Memory B cell (primary cell): Measurements from ENCODE around the gene SEMA3D.

Experiments used
- ATAC-seq: fragments of 150-1000 bp; cut with Tn5 transposase; 2 replicates; pipeline ENCODE4 v1.10.0; 2021; ENCODE audit warnings: low read depth, mild to moderate bottlenecking, moderate library complexity
- DNase-seq, 2 donors: peaks; one replicate each; pipeline ENCODE4 v3.0.0; 2022; ENCODE audit warnings: low spot score in 2 of 2
- H3K27ac Mint-ChIP-seq: one replicate; pipeline ENCODE4 v1.8.0; 2022; ENCODE audit warnings: mild to moderate bottlenecking, moderate library complexity, mixed read lengths
- H3K27me3 Mint-ChIP-seq: one replicate; pipeline ENCODE4 v1.8.0; 2022; ENCODE audit warnings: mixed read lengths
- H3K36me3 Mint-ChIP-seq: one replicate; pipeline ENCODE4 v1.8.0; 2022; ENCODE audit warnings: mild to moderate bottlenecking, mixed read lengths
- H3K4me1 Mint-ChIP-seq: one replicate; pipeline ENCODE4 v1.8.0; 2022; ENCODE audit warnings: mixed read lengths
- H3K4me3 Mint-ChIP-seq: one replicate; pipeline ENCODE4 v1.8.0; 2022; ENCODE audit warnings: mild to moderate bottlenecking, moderate library complexity, mixed read lengths
- H3K9me3 Mint-ChIP-seq: one replicate; pipeline ENCODE4 v1.8.0; 2022; ENCODE audit warnings: mixed read lengths

Gene SEMA3D

DNA sequence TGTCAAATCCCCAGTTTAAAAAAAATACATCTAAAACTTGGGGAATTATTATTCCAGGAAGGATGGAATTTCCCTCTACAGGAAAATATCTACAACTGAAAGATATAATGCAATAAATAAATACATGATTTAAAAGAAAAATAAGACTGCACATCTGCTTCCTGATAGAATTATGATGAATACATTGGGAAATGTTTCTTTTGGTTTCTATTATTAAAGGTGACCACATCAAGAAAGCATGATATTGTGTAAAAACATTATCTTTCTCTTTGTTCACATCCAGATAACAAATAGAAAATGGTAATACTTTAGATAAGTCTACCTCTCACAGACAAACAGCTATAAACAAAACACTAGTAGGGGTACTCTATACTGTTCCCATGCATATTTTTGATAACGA, 19.2 kb downstream of the SEMA3D start:
- H3K27ac Mint-ChIP-seq: no peak overlapping the region
- H3K4me1 Mint-ChIP-seq: no peaks in the 10 kb centered on the region
- ATAC-seq: no peak
- DNase-seq: no peak
- no peaks in the 10 kb centered on the region for H3K36me3 Mint-ChIP-seq
- H3K4me3 Mint-ChIP-seq: no peak overlapping the region
- H3K9me3 Mint-ChIP-seq: peaks cover 2% of the 10 kb centered on the region
- H3K27me3 Mint-ChIP-seq: no peaks in the 10 kb centered on the region

DNA sequence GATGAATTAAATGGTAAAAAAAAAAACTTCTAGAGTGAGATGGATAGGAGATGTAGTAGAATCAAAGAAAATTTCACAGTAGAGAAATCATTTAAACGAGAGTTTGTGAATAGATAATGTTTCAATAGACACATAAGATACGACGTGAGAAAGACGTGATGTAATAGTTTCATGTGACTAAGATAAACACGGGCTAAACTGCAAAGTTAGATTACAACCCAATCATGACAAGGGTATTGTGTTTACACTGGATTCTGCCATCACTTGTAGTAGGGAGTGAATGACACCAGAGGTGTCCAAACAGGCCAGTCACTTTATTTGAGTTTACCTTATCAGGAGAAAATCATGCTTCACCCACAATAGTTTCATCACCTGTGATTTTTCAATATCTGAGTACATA, 21.6 kb downstream of the SEMA3D start:
- no peak overlapping the region for H3K4me3 Mint-ChIP-seq
- no peak for DNase-seq
- no peaks in the 10 kb centered on the region for H3K27me3 Mint-ChIP-seq
- ATAC-seq: no peak
- H3K27ac Mint-ChIP-seq: no peak overlapping the region
- H3K36me3 Mint-ChIP-seq: no peaks in the 10 kb centered on the region
- peaks cover 2% of the 10 kb centered on the region for H3K9me3 Mint-ChIP-seq
- peaks cover 6% of the 10 kb centered on the region for H3K4me1 Mint-ChIP-seq

DNA sequence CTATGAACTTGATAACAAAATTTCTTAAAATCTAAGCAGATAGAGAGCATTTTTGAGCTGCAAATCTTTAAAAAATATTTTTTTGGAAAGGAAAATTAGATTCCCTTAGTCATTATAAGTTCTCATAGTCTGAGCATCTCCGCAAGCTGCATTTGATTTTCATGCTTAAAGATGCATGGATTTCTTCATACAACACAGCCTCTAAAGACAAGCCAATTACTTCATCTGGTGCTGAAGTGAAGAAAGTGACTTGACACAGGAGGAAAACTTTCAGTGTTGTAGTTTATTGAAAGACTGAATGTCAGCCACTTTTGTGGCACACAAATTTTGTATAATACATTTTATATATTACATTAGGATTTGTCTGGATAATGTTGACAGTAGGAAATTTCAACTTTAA, 22.5 kb downstream of the SEMA3D start:
- H3K4me3 Mint-ChIP-seq: no peak overlapping the region
- ATAC-seq: no peak
- H3K36me3 Mint-ChIP-seq: no peaks in the 10 kb centered on the region
- no peak for DNase-seq
- H3K4me1 Mint-ChIP-seq: peaks cover 8% of the 10 kb centered on the region
- H3K27ac Mint-ChIP-seq: no peak overlapping the region
- no peaks in the 10 kb centered on the region for H3K9me3 Mint-ChIP-seq
- no peaks in the 10 kb centered on the region for H3K27me3 Mint-ChIP-seq

DNA sequence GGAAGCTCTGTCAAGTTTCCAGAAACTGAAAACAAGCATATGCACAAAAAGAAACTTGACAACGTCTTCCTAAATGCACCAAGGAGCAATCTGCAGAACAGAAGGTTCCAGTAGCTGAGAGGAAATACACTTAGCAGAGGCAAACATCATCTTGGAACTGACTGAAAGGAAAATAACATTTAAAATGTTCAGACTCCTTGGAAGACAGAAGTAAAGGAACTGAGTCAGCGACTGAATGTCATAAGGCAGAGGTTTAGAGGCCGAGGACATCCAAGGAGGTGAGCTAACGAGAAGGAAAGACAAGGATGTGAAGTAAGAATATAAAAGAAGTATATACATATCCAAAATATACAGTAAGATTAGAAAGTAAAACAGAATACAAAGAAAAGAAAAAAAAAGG, 24.1 kb downstream of the SEMA3D start:
- Mint-ChIP-seq H3K9me3 (peaks cover 6% of the 10 kb centered on the region), H3K27ac (no peak overlapping the region), H3K36me3 (peaks cover 4% of the 10 kb centered on the region), H3K4me3 (no peak overlapping the region), H3K27me3 (no peaks in the 10 kb centered on the region), H3K4me1 (peaks cover 8% of the 10 kb centered on the region)
- no peak for DNase-seq
- ATAC-seq: no peak

DNA sequence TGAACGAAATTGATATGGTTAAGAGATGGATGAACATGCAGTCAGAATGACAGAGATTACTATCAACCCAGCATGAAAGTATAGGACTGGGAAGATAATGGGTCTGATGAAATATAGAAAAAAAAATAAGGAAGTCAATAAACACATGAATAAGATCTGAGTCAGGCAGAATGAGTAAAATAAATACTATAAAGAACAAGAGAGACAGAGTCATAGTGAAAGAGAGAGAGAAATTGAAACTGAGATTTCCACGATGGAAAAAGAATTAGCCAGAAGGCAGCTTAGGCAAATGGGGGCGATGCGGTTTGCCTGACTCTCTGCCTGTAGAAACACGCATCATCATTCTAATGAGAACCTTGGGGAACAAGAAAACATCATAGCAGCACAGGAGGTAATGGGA, 26.6 kb downstream of the SEMA3D start:
- ATAC-seq: peak; percentile 37
- peaks cover 6% of the 10 kb centered on the region for H3K9me3 Mint-ChIP-seq

DNA sequence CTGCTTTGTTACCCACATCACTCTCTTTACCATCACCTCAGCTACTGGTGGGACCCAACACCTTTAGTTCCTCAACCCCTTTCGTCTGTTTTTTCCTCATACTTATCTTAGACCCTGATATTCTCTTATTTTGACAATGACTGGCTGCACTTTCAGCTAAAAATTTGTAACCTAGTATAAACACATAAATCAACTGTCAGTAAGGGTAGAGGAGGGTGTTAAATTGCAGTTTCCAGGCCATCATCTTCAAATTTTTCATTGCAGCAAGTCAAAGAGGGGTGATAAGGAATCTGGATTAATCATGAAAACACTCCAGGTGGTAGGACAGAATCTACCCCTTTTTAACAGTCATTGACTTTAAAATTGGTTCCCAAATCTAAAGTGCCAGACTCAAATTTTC, 27.9 kb downstream of the SEMA3D start:
- no peak for ATAC-seq
- Mint-ChIP-seq H3K36me3 (peaks cover 4% of the 10 kb centered on the region), H3K4me1 (peaks cover 8% of the 10 kb centered on the region), H3K27ac (no peak overlapping the region), H3K9me3 (peaks cover 6% of the 10 kb centered on the region), H3K4me3 (no peak overlapping the region), H3K27me3 (no peaks in the 10 kb centered on the region)
- DNase-seq: no peak

More for the DNA sequence above, 26.6 kb downstream of the SEMA3D start:
- Mint-ChIP-seq H3K4me3 (no peak overlapping the region), H3K36me3 (peaks cover 4% of the 10 kb centered on the region), H3K27me3 (no peaks in the 10 kb centered on the region), H3K27ac (no peak overlapping the region), H3K4me1 (peaks cover 8% of the 10 kb centered on the region)
- no peak for DNase-seq

DNA sequence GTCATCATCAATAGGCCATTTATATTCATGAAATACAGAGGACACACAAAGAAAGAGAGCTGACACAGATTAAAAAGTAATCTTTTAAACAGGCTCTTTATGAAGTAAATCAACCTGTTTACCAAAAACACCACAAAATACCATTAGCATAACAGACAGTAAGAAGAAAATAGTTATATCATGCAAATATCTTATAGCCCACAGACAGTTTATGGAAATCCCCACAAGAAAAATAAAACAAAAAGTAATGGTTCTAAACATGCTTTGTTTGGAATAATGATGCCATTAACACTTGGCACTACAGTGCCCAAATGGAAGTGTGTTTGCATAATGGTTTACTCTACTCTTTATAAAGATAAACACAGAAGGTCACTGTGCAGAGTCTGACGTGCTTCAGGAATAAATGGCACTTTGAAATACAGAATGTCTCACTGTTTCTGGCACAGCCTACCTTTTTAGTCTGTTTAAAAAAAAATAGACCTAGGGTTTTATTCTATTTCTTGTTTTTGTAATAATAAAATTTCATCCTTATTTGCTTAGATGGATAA, 30.1 kb downstream of the SEMA3D start:
- Mint-ChIP-seq H3K4me1 (peaks cover 7% of the 10 kb centered on the region), H3K4me3 (no peak overlapping the region), H3K27ac (no peak overlapping the region), H3K36me3 (peaks cover 4% of the 10 kb centered on the region), H3K27me3 (no peaks in the 10 kb centered on the region), H3K9me3 (peaks cover 6% of the 10 kb centered on the region)
- no peak for DNase-seq
- ATAC-seq: no peak

DNA sequence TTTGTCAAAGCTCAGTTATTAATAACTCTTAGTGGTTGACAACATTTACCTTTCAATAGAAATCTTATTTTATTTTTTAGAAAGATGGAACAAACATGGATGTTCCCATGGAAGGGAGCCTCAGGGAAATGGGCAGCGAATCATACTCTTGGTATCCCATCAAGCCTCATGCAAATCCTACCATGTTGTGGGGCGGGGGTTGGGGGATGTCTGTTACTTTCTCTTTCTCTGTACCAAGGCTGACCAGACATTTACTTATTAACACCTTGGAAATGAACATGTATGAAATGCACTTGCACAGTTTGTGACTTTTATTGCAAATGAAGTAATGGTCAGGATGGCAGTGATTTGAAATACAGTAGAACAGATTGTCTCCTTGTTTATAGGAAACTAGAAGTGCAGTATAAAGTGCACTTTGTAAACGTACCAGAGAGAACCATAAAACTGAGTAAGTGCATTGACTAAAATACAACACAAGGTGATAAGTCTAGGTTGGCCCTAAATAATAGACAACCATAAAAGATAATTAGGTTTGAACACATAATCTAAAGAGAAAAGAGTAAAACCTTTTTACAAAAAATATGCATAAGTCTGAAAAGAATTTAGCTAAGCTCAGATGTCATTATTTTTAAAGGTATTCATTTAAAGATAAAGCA, 32.4 kb downstream of the SEMA3D start:
- ATAC-seq (no peak), DNase-seq (no peak)
- H3K27ac Mint-ChIP-seq: no peak overlapping the region

DNA sequence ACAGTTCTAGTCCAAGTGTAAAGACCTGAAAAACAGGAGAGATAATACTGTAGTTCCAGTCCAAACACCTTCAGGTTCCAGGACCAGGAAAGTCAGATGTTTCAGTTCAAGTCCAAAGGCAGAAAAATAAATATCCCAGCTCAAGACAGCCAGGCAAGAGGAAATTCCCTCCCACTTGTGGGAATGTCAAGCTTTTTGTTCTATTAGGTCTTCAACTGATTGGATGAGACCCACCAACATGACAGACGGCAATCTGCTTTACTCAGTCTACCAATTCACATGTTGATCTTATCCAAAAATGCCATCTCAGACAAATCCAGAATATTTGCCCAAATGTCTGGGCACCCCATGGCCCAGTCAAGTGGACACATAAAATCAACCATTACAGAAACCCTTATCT, 33.1 kb downstream of the SEMA3D start:
- Mint-ChIP-seq H3K9me3 (peaks cover 4% of the 10 kb centered on the region), H3K27me3 (no peaks in the 10 kb centered on the region), H3K4me3 (no peak overlapping the region), H3K27ac (no peak overlapping the region), H3K36me3 (peaks cover 2% of the 10 kb centered on the region), H3K4me1 (no peaks in the 10 kb centered on the region)
- no peak for ATAC-seq
- no peak for DNase-seq

More for the DNA sequence above, 32.4 kb downstream of the SEMA3D start:
- peaks cover 6% of the 10 kb centered on the region for H3K9me3 Mint-ChIP-seq
- no peak overlapping the region for H3K4me3 Mint-ChIP-seq
- no peaks in the 10 kb centered on the region for H3K4me1 Mint-ChIP-seq
- H3K36me3 Mint-ChIP-seq: peaks cover 4% of the 10 kb centered on the region
- no peaks in the 10 kb centered on the region for H3K27me3 Mint-ChIP-seq

DNA sequence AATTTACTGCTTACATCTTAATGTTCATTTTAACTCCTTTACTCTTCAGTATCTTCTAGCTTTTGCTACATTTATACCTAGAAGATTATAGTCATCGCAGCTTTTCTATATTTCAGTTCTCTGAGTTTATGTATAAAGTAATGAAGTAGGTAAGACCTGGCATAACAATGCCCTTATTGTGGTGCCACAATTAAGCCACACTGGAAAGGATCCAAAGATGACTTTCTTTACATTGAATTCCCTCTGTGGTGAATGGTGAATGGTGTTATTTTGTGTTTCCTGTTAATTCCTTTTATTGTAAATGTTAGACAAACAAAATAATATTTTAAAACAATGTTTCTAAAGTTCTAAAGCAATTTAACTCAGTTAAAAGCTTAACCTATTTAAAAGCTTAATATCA, 36.2 kb downstream of the SEMA3D start:
- no peaks in the 10 kb centered on the region for H3K9me3 Mint-ChIP-seq
- H3K27me3 Mint-ChIP-seq: no peaks in the 10 kb centered on the region
- no peak overlapping the region for H3K27ac Mint-ChIP-seq
- no peaks in the 10 kb centered on the region for H3K36me3 Mint-ChIP-seq
- no peaks in the 10 kb centered on the region for H3K4me1 Mint-ChIP-seq
- H3K4me3 Mint-ChIP-seq: no peak overlapping the region
- ATAC-seq (no peak), DNase-seq (no peak)

DNA sequence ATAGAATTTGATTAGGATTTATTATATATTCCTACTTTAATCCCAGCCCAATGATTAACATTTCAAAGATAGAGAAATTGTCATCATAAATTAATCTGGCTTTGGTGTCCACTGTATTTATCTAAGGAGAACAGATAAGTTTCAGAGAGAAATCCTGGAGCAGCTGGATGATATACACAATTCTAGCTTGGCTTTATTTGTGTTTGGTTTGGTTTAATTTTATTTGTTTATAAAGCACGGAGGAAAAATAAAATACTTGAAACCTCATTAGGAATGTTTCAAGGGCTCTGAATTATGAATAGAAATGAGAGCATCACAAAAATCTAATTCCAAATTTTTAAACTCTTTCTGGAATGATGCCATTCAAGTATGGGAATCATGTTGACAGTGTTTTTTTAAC, 42.1 kb downstream of the SEMA3D start:
- Mint-ChIP-seq H3K4me3 (no peak overlapping the region), H3K9me3 (no peaks in the 10 kb centered on the region), H3K4me1 (no peaks in the 10 kb centered on the region), H3K36me3 (no peaks in the 10 kb centered on the region), H3K27ac (no peak overlapping the region), H3K27me3 (no peaks in the 10 kb centered on the region)
- DNase-seq (no peak), ATAC-seq (no peak)

DNA sequence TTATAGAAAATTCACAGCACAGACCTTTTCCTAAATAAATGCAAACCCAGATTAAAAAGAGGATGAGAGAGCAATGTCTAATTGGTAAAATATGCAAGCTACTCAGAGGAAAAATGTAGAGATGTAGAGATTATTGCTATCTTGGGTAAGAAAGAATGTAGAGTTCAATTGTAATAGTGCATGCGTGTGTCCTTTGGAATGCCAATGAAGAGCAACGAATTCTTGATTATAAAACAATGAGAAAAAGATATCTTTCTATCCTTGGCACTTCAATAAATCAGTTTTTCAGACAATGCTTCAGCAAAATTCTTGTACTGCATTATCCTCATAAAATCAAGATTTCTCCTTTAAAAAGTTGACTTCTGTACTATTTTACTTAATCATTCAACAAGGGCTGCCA, 50.9 kb downstream of the SEMA3D start:
- no peak overlapping the region for H3K27ac Mint-ChIP-seq
- no peaks in the 10 kb centered on the region for H3K36me3 Mint-ChIP-seq
- no peak overlapping the region for H3K4me3 Mint-ChIP-seq
- DNase-seq (no peak), ATAC-seq (no peak)
- H3K27me3 Mint-ChIP-seq: no peaks in the 10 kb centered on the region
- no peaks in the 10 kb centered on the region for H3K9me3 Mint-ChIP-seq
- no peaks in the 10 kb centered on the region for H3K4me1 Mint-ChIP-seq

DNA sequence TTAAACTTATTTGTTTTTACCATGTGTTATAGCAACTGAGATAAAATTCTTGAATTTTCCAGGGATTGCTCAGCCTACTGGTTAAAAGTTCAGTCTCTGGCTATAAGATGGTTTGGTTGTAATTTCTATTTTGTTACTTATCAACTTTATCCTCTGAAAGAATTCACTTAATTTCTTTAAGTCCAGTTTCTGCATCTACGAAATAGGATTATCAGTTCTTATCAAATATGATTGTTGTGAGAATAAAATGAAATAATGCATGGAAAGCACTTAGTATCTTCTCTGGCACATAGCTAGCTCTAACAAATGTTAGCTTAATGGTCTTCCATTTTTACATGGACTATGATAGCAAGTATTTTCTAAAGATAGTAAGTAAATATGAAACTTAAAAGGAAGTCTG, 53.3 kb downstream of the SEMA3D start:
- Mint-ChIP-seq H3K36me3 (no peaks in the 10 kb centered on the region), H3K27ac (no peak overlapping the region), H3K9me3 (no peaks in the 10 kb centered on the region), H3K4me3 (no peak overlapping the region), H3K27me3 (no peaks in the 10 kb centered on the region), H3K4me1 (no peaks in the 10 kb centered on the region)
- no peak for ATAC-seq
- no peak for DNase-seq

DNA sequence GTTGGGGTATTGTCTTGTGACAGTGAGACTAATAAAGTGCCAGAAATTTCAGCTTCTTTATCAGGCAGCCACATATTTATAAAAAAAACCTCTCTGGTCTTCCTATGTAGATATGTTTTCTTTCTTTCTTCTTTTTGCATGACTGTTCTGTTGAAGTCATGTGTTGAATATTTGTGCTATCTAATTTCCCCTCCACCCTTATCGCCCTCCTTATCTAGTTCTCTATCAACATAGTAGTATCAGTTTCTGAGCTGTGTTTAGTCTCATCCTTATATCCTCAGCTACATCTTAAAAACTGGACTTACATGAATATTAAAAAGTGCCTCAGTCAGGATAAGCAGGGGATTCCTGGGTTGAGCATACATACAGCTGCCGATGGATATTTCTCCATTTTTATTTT, 53.9 kb downstream of the SEMA3D start:
- DNase-seq: no peak
- Mint-ChIP-seq H3K36me3 (no peaks in the 10 kb centered on the region), H3K9me3 (no peaks in the 10 kb centered on the region), H3K4me3 (no peak overlapping the region), H3K27ac (no peak overlapping the region), H3K4me1 (no peaks in the 10 kb centered on the region), H3K27me3 (no peaks in the 10 kb centered on the region)
- no peak for ATAC-seq

DNA sequence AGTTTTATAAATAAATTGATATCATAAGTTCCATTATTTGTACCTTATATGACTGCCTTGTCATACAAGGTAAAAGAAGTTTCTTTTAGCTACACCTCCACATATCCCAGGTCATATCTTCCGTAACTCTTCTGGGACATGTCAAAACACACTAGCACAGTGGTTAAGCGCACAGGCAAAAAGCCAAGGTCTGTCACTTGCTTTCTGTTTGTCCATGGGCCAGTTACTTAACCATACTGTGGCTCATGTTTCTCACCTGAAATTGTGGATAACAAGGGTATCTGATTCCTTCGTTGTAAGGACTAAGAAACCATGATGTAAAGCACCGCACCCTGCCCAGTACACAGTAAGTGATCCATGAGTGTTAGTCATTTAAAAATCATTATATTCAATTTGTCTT, 56.2 kb downstream of the SEMA3D start:
- no peaks in the 10 kb centered on the region for H3K4me1 Mint-ChIP-seq
- no peak for DNase-seq
- no peak overlapping the region for H3K27ac Mint-ChIP-seq
- no peak overlapping the region for H3K4me3 Mint-ChIP-seq
- ATAC-seq: no peak
- no peaks in the 10 kb centered on the region for H3K36me3 Mint-ChIP-seq
- no peaks in the 10 kb centered on the region for H3K27me3 Mint-ChIP-seq
- H3K9me3 Mint-ChIP-seq: no peaks in the 10 kb centered on the region
